ENCODE measurements around the gene PARVA. TPM values are rescaled to one million over a fixed set of nuclear protein-coding genes. Genes with fewer than 3 reads are reported as not detected.

Gene PARVA
- total RNA-seq, 1 donor from 2014 or later = 15.0 TPM

DNA sequence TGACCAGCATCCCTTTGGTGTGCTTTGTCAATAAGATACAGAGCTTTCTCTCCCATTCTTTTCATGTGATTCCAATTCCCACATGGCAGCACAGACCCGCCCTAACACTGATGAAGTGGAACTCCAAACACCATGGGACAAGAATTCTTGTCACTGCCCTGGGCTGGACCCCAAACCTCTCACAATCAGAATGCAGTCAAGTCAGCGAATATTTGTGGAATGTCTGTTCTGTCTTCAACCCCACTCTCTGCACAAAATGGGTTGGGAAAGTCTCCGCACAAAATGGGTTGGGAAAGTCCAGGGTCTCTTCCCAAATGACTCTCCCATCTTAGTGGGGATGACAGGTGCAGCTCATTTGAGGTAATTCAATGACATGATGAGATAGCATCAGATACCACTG is 157.9 kb downstream of the PARVA start:
- no peak overlapping the region for H3K4me3 Mint-ChIP-seq (ENCODE audit: unreplicated experiment)

DNA sequence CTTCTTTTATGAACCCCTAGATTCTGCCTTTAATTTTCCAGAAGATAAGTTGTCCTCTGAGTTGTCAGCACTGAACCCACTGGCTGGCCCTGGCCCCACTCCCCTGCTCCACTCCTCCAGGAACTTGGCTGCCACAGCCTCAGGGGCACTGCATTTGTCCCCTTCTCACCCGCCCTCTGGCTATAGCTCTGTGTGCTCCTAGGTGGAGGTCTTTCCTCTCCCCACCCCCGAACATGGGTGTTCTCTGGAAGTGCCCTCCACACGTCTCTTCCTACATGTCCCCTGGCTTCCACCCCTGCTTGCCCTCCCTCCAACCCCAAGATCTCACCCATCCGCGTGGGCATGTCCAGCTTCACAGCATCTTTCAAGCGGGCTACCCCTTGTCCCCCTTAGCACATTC is 159.2 kb downstream of the PARVA start:
- no peak for TF ChIP-seq CTCF (IDR thresholded peaks at IDR 0.05; ENCODE audit: partially characterized antibody, unreplicated experiment)
- H3K4me1 Mint-ChIP-seq (ENCODE audit: low read depth, unreplicated experiment) = no peaks in the 10 kb centered on the region
- H3K27me3 Mint-ChIP-seq (ENCODE audit: unreplicated experiment) = peaks cover 3% of the 10 kb centered on the region
- no peak overlapping the region for H3K4me3 Mint-ChIP-seq (ENCODE audit: unreplicated experiment)
- DNase-seq = no peak
- H3K27ac Mint-ChIP-seq (ENCODE audit: unreplicated experiment) = no peak overlapping the region
- H3K9me3 Mint-ChIP-seq (ENCODE audit: unreplicated experiment) = no peaks in the 10 kb centered on the region
- peaks cover 11% of the 10 kb centered on the region for H3K36me3 Mint-ChIP-seq (ENCODE audit: unreplicated experiment)

More for the DNA sequence above, 157.9 kb downstream of the PARVA start:
- peaks cover 11% of the 10 kb centered on the region for H3K36me3 Mint-ChIP-seq (ENCODE audit: unreplicated experiment)
- TF ChIP-seq CTCF (IDR thresholded peaks at IDR 0.05; ENCODE audit: partially characterized antibody, unreplicated experiment) = no peak
- no peaks in the 10 kb centered on the region for H3K4me1 Mint-ChIP-seq (ENCODE audit: low read depth, unreplicated experiment)
- no peak overlapping the region for H3K27ac Mint-ChIP-seq (ENCODE audit: unreplicated experiment)
- peaks cover 3% of the 10 kb centered on the region for H3K27me3 Mint-ChIP-seq (ENCODE audit: unreplicated experiment)
- H3K9me3 Mint-ChIP-seq (ENCODE audit: unreplicated experiment) = no peaks in the 10 kb centered on the region
- no peak for DNase-seq

GRCh38 chr11:12537778-12538401 is 160.5 kb downstream of the PARVA start:
- TF ChIP-seq CTCF (IDR thresholded peaks at IDR 0.05; ENCODE audit: partially characterized antibody, unreplicated experiment) = no peak

GRCh38 chr11:12538889-12539421 is 161.6 kb downstream of the PARVA start:
- Mint-ChIP-seq H3K27me3 (ENCODE audit: unreplicated experiment) (peaks cover 3% of the 10 kb centered on the region), H3K27ac (ENCODE audit: unreplicated experiment) (no peak overlapping the region)

More at GRCh38 chr11:12537778-12538401, 160.5 kb downstream of the PARVA start:
- Mint-ChIP-seq H3K4me3 (ENCODE audit: unreplicated experiment) (no peak overlapping the region), H3K9me3 (ENCODE audit: unreplicated experiment) (peaks cover 2% of the 10 kb centered on the region), H3K27me3 (ENCODE audit: unreplicated experiment) (peaks cover 3% of the 10 kb centered on the region), H3K36me3 (ENCODE audit: unreplicated experiment) (peaks cover 7% of the 10 kb centered on the region), H3K4me1 (ENCODE audit: low read depth, unreplicated experiment) (no peaks in the 10 kb centered on the region), H3K27ac (ENCODE audit: unreplicated experiment) (no peak overlapping the region)
- DNase-seq = no peak

More at GRCh38 chr11:12538889-12539421, 161.6 kb downstream of the PARVA start:
- no peak overlapping the region for H3K4me3 Mint-ChIP-seq (ENCODE audit: unreplicated experiment)
- H3K36me3 Mint-ChIP-seq (ENCODE audit: unreplicated experiment) = peaks cover 6% of the 10 kb centered on the region
- peaks cover 2% of the 10 kb centered on the region for H3K9me3 Mint-ChIP-seq (ENCODE audit: unreplicated experiment)
- no peak for DNase-seq
- no peaks in the 10 kb centered on the region for H3K4me1 Mint-ChIP-seq (ENCODE audit: low read depth, unreplicated experiment)
- TF ChIP-seq CTCF (IDR thresholded peaks at IDR 0.05; ENCODE audit: partially characterized antibody, unreplicated experiment) = no peak
